Dendritic cell treated with granulocyte-macrophage colony-stimulating factor and Interleukin-4, amounts not matched to agents 40 ng/mL and 50 ng/mL, for 4 days (primary cell): ENCODE data around the gene GJB6.

Source experiments
- H3K27ac Mint-ChIP-seq: one replicate; pipeline ENCODE4 v1.8.0; 2022; ENCODE audit warnings: mild to moderate bottlenecking, mixed read lengths
- H3K27me3 Mint-ChIP-seq: one replicate; pipeline ENCODE4 v1.8.0; 2022; ENCODE audit warnings: mild to moderate bottlenecking, mixed read lengths
- H3K36me3 Mint-ChIP-seq: one replicate; pipeline ENCODE4 v1.8.0; 2022; ENCODE audit warnings: low read depth, mixed read lengths
- H3K4me1 Mint-ChIP-seq: one replicate; pipeline ENCODE4 v1.8.0; 2022; ENCODE audit warnings: low read depth, mixed read lengths
- H3K4me3 Mint-ChIP-seq: one replicate; pipeline ENCODE4 v1.8.0; 2022; ENCODE audit warnings: mild to moderate bottlenecking, moderate library complexity, mixed read lengths
- H3K9me3 Mint-ChIP-seq: one replicate; pipeline ENCODE4 v1.8.0; 2022; ENCODE audit warnings: mixed read lengths
- intact Hi-C: fragments of 100-400 bp; cut with micrococcal nuclease; formaldehyde crosslinking; loops from one replicate; pipeline ENCODE4 v1.15.0; 2022

GJB6 gene

GRCh38 chr13:20188667-20189553 is 43.2 kb downstream of the GJB6 start:
- Mint-ChIP-seq H3K36me3 (peaks cover 6% of the 10 kb centered on the region), H3K9me3 (peaks cover 8% of the 10 kb centered on the region), H3K27me3 (peaks cover 36% of the 10 kb centered on the region), H3K4me1 (peaks cover 36% of the 10 kb centered on the region), H3K4me3 (no peak overlapping the region), H3K27ac (no peak overlapping the region)
- intact Hi-C loops = no loop called here

GRCh38 chr13:20186771-20187170 is 45.3 kb downstream of the GJB6 start:
- intact Hi-C loops = no loop called here
- H3K9me3 Mint-ChIP-seq = peaks cover 8% of the 10 kb centered on the region
- H3K36me3 Mint-ChIP-seq = peaks cover 6% of the 10 kb centered on the region
- peaks cover 20% of the 10 kb centered on the region for H3K27me3 Mint-ChIP-seq
- H3K27ac Mint-ChIP-seq = no peak overlapping the region
- H3K4me3 Mint-ChIP-seq = no peak overlapping the region
- H3K4me1 Mint-ChIP-seq = peaks cover 24% of the 10 kb centered on the region

GRCh38 chr13:20185366-20186056 is 46.6 kb downstream of the GJB6 start:
- H3K27ac Mint-ChIP-seq = no peak overlapping the region
- peaks cover 6% of the 10 kb centered on the region for H3K36me3 Mint-ChIP-seq
- peaks cover 8% of the 10 kb centered on the region for H3K9me3 Mint-ChIP-seq
- H3K4me3 Mint-ChIP-seq = no peak overlapping the region
- peaks cover 12% of the 10 kb centered on the region for H3K4me1 Mint-ChIP-seq
- intact Hi-C loops = no loop called here
- H3K27me3 Mint-ChIP-seq = peaks cover 13% of the 10 kb centered on the region

- H3K4me1 Mint-ChIP-seq = peaks cover 10% of the 10 kb centered on the region
- intact Hi-C loops = loop anchor here (2.0 kb wide), 1 partner anchor 742 kb away; no protein-coding TSS in a partner anchor
- no peak overlapping the region for H3K27ac Mint-ChIP-seq
- peaks cover 33% of the 10 kb centered on the region for H3K27me3 Mint-ChIP-seq
- H3K4me3 Mint-ChIP-seq = no peak overlapping the region
- H3K36me3 Mint-ChIP-seq = no peaks in the 10 kb centered on the region
- no peaks in the 10 kb centered on the region for H3K9me3 Mint-ChIP-seq
Measured at GRCh38 chr13:20182231-20182846, 49.8 kb downstream of the GJB6 start.

DNA sequence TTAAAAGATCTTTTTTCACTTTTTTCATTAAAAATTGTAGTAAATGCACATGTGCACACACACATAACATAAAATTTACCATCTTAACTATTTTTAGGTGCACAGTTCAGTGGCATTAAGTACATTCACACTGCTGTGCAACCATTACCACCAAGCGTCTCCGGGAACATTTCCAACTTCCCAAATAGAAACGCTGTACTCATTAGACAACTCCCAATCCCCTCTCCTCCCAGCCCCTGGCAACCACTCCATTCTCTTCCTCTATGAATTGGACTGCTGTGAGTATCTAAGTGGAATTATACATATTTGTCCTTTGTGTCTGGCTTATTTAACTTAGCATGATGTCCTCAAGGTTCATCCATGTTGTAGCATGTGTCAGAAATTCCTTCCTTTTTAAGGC is 50.9 kb downstream of the GJB6 start:
- Mint-ChIP-seq H3K27ac (no peak overlapping the region), H3K4me3 (no peak overlapping the region), H3K27me3 (peaks cover 45% of the 10 kb centered on the region), H3K4me1 (peaks cover 20% of the 10 kb centered on the region), H3K36me3 (no peaks in the 10 kb centered on the region), H3K9me3 (no peaks in the 10 kb centered on the region)
- intact Hi-C loops = no loop called here

- Mint-ChIP-seq H3K36me3 (no peaks in the 10 kb centered on the region), H3K4me3 (peak overlapping the region; percentile 54), H3K27me3 (peaks cover 55% of the 10 kb centered on the region), H3K4me1 (peaks cover 51% of the 10 kb centered on the region), H3K9me3 (no peaks in the 10 kb centered on the region), H3K27ac (no peak overlapping the region)
- intact Hi-C loops = loop anchor here (5.0 kb wide), 1 partner anchor 389 kb away; the partner anchor contains the start of gene IFT88
Measured at GRCh38 chr13:20178156-20178555, 54.0 kb downstream of the GJB6 start.

DNA sequence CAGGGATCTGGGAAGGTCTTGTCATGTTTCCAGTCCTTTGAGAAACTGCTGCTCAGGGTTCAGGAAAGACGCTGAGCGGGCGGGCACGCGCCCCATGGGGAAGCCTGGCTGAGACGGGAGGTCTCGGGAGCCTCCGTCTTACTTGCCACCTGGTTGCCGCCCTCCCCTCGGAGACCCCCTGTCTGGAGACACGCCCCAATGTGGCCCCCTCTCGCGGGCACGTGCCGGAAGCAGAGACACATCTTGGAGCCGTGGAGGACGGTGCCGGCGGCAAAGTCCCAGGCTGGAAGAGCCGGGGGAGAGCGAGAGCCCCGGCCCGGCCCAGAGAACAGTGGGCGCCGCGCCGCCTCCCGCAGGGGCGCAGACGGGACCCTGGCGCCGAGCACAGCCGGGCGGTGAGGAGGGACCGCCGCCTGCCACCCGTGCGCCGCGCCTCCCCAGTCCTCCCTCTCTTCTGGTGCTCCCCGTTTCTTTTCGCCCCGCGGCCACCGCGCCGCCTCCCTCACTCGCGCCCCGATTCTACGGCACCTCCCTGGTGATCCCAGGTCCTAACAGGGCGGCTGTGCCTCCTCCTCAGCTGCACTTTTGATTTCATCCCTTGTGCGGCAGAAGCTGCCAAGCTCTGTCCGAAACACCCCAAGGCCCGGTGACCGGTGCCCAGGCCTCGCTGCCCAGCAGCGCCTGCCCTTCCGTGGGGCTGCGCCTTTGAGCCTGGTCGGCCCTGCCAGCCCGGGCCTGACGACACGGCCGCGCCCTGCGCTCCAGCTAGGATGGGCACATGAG is 54.9 kb downstream of the GJB6 start:
- H3K4me1 Mint-ChIP-seq = peaks cover 58% of the 10 kb centered on the region
- peak overlapping the region; percentile 65 for H3K4me3 Mint-ChIP-seq
- H3K36me3 Mint-ChIP-seq = no peaks in the 10 kb centered on the region
- intact Hi-C loops = loop anchor here (5.0 kb wide), 1 partner anchor 390 kb away; the partner anchor contains the start of gene IFT88
- H3K27ac Mint-ChIP-seq = peak overlapping the region; percentile 59
- peaks cover 54% of the 10 kb centered on the region for H3K27me3 Mint-ChIP-seq
- H3K9me3 Mint-ChIP-seq = no peaks in the 10 kb centered on the region

- Mint-ChIP-seq H3K27ac (peak overlapping the region; percentile 73), H3K4me3 (no peak overlapping the region), H3K36me3 (no peaks in the 10 kb centered on the region), H3K9me3 (no peaks in the 10 kb centered on the region), H3K4me1 (peaks cover 61% of the 10 kb centered on the region), H3K27me3 (peaks cover 57% of the 10 kb centered on the region)
- intact Hi-C loops = loop anchor here (5.0 kb wide), 1 partner anchor 391 kb away; the partner anchor contains the start of gene IFT88
Measured at GRCh38 chr13:20175907-20176652, 56.0 kb downstream of the GJB6 start.

DNA sequence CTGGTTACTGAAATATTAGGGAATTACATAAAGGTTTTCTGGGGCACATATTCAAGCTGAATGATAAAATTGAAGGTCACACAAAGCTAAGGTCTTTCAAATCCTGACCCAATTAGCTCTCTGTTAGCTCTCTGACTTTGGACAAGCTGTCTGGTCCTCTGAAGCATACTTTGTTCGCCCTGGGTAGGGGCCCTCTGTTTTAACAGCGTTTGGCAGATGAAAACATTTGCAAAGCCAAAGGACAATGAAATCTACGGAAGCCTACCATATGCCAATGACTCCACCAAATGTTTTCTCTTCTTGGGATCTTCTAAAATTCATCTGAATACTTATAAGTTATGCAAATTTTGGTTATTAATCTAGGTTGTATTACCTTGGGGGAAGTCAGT is 56.7 kb downstream of the GJB6 start:
- no peaks in the 10 kb centered on the region for H3K36me3 Mint-ChIP-seq
- H3K4me3 Mint-ChIP-seq = peak overlapping the region; percentile 60
- intact Hi-C loops = loop anchor here (5.0 kb wide), 1 partner anchor 392 kb away; the partner anchor contains the start of gene IFT88
- peak overlapping the region; percentile 73 for H3K27ac Mint-ChIP-seq
- peaks cover 61% of the 10 kb centered on the region for H3K4me1 Mint-ChIP-seq
- H3K27me3 Mint-ChIP-seq = peaks cover 55% of the 10 kb centered on the region
- H3K9me3 Mint-ChIP-seq = no peaks in the 10 kb centered on the region

DNA sequence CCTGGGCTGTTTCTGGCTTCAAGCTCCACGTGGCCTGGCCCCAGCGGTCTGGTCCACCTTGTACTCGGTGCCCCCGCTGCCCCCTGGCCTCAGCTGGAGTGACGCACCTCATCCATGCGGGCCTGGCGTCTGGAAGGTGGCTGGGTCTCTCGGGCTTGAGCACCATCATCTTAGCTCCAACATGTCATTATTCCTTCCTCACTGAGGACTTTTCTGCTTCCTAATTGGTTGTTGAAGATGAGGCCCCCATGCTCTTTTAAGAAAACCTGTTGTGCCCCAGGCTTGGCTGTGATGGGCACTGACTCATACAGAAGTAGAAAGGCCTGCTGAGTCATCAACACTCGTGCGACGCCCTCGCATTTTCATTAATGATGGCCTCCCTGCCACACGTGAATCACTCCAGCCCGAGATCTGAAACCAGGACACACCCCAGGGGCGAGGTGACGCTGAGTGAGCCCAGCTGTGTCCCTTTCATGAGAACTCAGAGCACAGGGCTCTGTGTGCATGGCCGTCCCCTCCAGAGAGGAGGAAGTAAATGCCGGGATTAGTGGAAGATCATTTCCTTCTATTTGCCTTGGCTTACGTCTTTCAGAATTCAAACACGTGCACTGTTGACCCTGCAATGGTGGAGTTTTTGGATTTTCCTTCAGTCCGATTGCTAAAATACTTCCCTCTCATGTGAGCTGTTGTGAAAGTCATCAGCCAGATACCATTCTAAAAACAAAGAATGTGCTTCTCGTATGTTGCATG is 57.3 kb downstream of the GJB6 start:
- Mint-ChIP-seq H3K36me3 (no peaks in the 10 kb centered on the region), H3K4me1 (peaks cover 61% of the 10 kb centered on the region), H3K27me3 (peaks cover 58% of the 10 kb centered on the region), H3K27ac (peak overlapping the region; percentile 73), H3K4me3 (peak overlapping the region; percentile 60), H3K9me3 (no peaks in the 10 kb centered on the region)
- intact Hi-C loops = loop anchor here (5.0 kb wide), 1 partner anchor 392 kb away; the partner anchor contains the start of gene IFT88

GRCh38 chr13:20173116-20173746 is 58.9 kb downstream of the GJB6 start:
- intact Hi-C loops = no loop called here
- Mint-ChIP-seq H3K27ac (no peak overlapping the region), H3K27me3 (peaks cover 55% of the 10 kb centered on the region), H3K36me3 (no peaks in the 10 kb centered on the region), H3K9me3 (no peaks in the 10 kb centered on the region), H3K4me3 (no peak overlapping the region), H3K4me1 (peaks cover 59% of the 10 kb centered on the region)
